ENCODE results near the gene TNFSF13B.

TNFSF13B gene

DNA sequence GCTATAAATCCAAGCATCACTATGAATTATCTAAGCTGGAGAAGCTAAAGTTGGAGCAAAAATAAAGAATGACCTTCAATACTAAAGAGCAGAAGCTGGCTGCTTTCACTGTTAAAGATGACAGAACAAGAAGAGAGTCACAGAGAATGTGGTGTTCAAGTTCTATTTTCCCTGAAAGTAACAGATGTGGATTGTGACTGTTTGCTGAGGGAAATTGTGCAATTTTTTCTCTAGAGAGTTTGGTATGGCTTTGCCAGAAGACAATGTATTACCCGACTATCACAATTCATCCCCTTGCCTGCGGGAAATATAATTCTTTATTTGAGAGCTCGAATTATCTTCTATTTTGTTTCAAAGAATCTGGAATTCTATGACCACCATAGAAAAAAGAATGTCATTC, 83.1 kb downstream of the TNFSF13B start:
- no peak for DNase-seq

DNA sequence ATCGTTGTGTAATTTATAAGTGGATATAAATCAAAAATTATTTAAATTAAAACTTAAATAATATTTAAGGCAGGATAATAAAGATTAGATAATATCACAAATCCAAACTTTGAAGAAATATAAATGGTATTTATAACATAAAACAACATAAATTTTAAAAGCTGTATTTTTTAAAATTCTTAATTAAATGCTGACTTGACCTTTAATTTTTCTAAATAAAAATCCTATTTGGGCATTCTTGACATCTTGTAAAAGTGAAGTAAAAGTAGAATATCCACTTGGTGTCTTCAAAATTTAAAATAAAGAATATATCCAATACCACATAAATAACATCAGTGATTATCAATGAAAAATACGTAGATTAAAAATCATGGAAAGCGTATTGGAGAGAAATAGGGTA, 87.7 kb downstream of the TNFSF13B start:
- no peak for DNase-seq

Measured in DMS153 (cell line).